SH-SY5Y (cell line): ENCODE measurements around the gene TMEM74B.

Experiments used
- GATA2 ChIP-seq: IDR thresholded peaks from 2 replicates; pipeline ENCODE4 v1.6.1; 2011; ENCODE audit warnings: mild to moderate bottlenecking, low read depth, low read length
- GATA3 ChIP-seq: IDR thresholded peaks from 2 replicates; pipeline ENCODE4 v1.6.1; 2011; ENCODE audit warnings: low read depth, mild to moderate bottlenecking, low read length, moderate library complexity

The TMEM74B gene

GRCh38 chr20:1195226-1195625 is 10.4 kb upstream of the TMEM74B start:
- no peak for TF ChIP-seq GATA3
- TF ChIP-seq GATA2 = no peak

GRCh38 chr20:1191299-1191698 is 6.5 kb upstream of the TMEM74B start:
- no peak for TF ChIP-seq GATA2

- TF ChIP-seq GATA2 = no peak
- no peak for TF ChIP-seq GATA3
These were observed 6.1 kb upstream of the TMEM74B start for GRCh38 chr20:1190847-1191246.

- TF ChIP-seq GATA3 (no peak), GATA2 (no peak)
These were observed 5.0 kb upstream of the TMEM74B start for GRCh38 chr20:1189827-1190226.

GRCh38 chr20:1188347-1188746 is 3.6 kb upstream of the TMEM74B start:
- TF ChIP-seq GATA3 = no peak
- TF ChIP-seq GATA2 = no peak

GRCh38 chr20:1187605-1188171 is 2.9 kb upstream of the TMEM74B start:
- TF ChIP-seq GATA3 (no peak), GATA2 (peak; percentile 31; the same call in 1 of the 2 replicates)

GRCh38 chr20:1186367-1186991 is 1.7 kb upstream of the TMEM74B start:
- no peak for TF ChIP-seq GATA3
- no peak for TF ChIP-seq GATA2

GRCh38 chr20:1185790-1186334 is 1.1 kb upstream of the TMEM74B start:
- TF ChIP-seq GATA3 (no peak), GATA2 (no peak)

- no peak for TF ChIP-seq GATA3
- no peak for TF ChIP-seq GATA2
These were observed 548 bp upstream of the TMEM74B start for GRCh38 chr20:1185316-1185741.

GRCh38 chr20:1184260-1184637 is 532 bp downstream of the TMEM74B start:
- TF ChIP-seq GATA2 (no peak), GATA3 (no peak)

GRCh38 chr20:1183153-1183552 is 1.6 kb downstream of the TMEM74B start:
- TF ChIP-seq GATA3 (no peak), GATA2 (no peak)

GRCh38 chr20:1182106-1182505 is 2.7 kb downstream of the TMEM74B start:
- no peak for TF ChIP-seq GATA3
- TF ChIP-seq GATA2 = no peak

GRCh38 chr20:1180949-1181348 is 3.8 kb downstream of the TMEM74B start:
- no peak for TF ChIP-seq GATA3
- no peak for TF ChIP-seq GATA2

- TF ChIP-seq GATA2 (no peak), GATA3 (no peak)
These were observed 6.2 kb downstream of the TMEM74B start for GRCh38 chr20:1178623-1179022.

GRCh38 chr20:1178103-1178502 is 6.7 kb downstream of the TMEM74B start:
- no peak for TF ChIP-seq GATA3
- no peak for TF ChIP-seq GATA2
